SK-N-MC (cell line): ENCODE measurements around the gene CBFB.

Experiments
- DNase-seq: peaks from one replicate; pipeline ENCODE4 v3.0.0-alpha.2; 2011; ENCODE audit warnings: low read depth, low spot score
- H3K27ac ChIP-seq: fragments of 200-600 bp; sonication (generic); 2 replicates; pipeline ENCODE4 v1.5.1; 2016; ENCODE audit warnings: mixed run types
- H3K36me3 ChIP-seq: fragments of 200-600 bp; sonication (generic); 2 replicates; pipeline ENCODE4 v1.6.1; 2017; ENCODE audit warnings: antibody characterized with exemption, low read length, mixed read lengths; ENCODE audit not compliant: insufficient read depth
- H3K4me3 ChIP-seq: fragments of 200-600 bp; sonication (generic); 2 replicates; pipeline ENCODE4 v1.5.1; 2016
- H3K9ac ChIP-seq: fragments of 200-600 bp; sonication (generic); 2 replicates; pipeline ENCODE4 v1.8.0; 2017; ENCODE audit warnings: mixed run types, mixed read lengths; ENCODE audit not compliant: insufficient read length
- H3K9me3 ChIP-seq: fragments of 200-600 bp; sonication (generic); 2 replicates; pipeline ENCODE4 v1.6.1; 2017; ENCODE audit warnings: low read depth, mild to moderate bottlenecking, antibody characterized with exemption, low read length, moderate library complexity, mixed read lengths
- EZH2 ChIP-seq: fragments of 200-600 bp; sonication (generic); IDR thresholded peaks from one replicate; pipeline ENCODE4 v1.6.1; 2017; ENCODE audit warnings: antibody characterized with exemption
- FOXP2 ChIP-seq: optimal IDR thresholded peaks from 2 replicates; pipeline ENCODE3; 2011; ENCODE audit warnings: mild to moderate bottlenecking, moderate library complexity; ENCODE audit not compliant: insufficient read depth; ENCODE audit errors: extremely low read length, control extremely low read depth
- POLR2AphosphoS5 ChIP-seq: IDR thresholded peaks from 2 replicates; pipeline ENCODE4 v1.6.1; 2012; ENCODE audit warnings: mild to moderate bottlenecking, low read depth, low read length, borderline replicate concordance

The CBFB gene

GRCh38 chr16:66996983-66997358 lies 32.0 kb upstream of the CBFB start:
- Histone ChIP-seq H3K27ac (no peak overlapping the region), H3K9me3 (no peaks in the 10 kb centered on the region), H3K4me3 (no peak overlapping the region), H3K9ac (no peak overlapping the region), H3K36me3 (no peaks in the 10 kb centered on the region)
- TF ChIP-seq FOXP2 (no peak), POLR2AphosphoS5 (no peak), EZH2 (no peak)
- no peak for DNase-seq

DNA sequence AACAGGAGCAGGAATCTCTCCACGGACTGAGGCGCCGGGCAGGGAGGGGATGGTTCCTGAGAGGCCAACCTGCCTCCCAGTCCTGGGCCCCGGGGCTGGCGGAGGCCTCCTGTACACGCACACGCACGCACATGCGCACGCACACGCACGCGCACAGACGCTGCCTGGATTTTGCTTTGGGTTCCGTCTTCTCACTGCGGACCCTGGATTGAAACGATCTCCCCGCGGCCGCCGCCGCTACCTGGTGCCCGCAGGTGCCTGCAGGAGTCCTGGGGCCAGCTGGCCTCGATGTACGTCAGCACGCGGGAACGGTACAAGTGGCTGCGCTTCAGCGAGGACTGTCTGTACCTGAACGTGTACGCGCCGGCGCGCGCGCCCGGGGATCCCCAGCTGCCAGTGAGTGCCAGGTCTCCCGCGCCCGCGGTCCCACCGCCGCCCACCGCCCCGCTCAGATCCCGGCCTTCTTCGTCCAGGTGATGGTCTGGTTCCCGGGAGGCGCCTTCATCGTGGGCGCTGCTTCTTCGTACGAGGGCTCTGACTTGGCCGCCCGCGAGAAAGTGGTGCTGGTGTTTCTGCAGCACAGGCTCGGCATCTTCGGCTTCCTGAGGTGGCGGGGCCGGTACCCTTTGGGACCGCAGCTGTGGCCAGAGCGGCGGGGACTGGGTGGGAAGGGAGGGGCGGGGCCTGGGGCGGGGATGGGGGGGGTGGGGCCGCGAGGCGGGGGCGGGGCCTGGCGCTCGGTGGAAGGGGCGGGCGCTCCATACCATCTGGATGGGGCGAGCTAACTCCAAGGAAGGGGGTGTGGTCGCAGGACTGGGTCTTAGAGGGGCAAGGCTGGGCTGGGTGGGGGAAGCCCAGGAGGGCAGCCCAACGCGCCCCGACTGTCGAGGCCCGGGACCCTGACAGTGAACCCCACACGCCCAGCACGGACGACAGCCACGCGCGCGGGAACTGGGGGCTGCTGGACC lies 28.3 kb upstream of the CBFB start:
- Histone ChIP-seq H3K9me3 (no peaks in the 10 kb centered on the region), H3K36me3 (no peaks in the 10 kb centered on the region), H3K9ac (peak overlapping the region; percentile 41), H3K4me3 (peak overlapping the region; percentile 77), H3K27ac (no peak overlapping the region)
- TF ChIP-seq FOXP2 (no peak), EZH2 (no peak), POLR2AphosphoS5 (no peak)
- DNase-seq: no peak

DNA sequence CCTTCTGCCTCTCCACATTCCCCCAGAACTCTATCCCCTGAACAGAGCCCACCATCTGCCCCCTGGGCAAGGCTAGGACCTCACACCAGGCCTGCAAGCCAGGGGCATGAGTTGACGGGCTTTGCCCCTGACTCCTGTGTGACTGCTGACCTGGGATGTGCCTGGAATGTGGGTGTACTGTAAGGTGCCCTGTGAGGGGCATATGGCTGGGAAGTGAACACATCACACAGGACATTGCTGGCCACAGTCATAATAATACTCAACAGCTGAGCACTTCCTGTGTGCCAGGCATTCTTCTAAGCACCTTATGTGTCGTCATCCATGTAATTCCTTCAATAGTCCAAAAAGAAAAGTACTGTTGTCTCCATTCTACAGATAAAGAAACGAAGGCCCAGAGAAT lies 27.2 kb upstream of the CBFB start:
- H3K4me3 ChIP-seq: no peak overlapping the region
- H3K27ac ChIP-seq: no peak overlapping the region
- H3K36me3 ChIP-seq: no peaks in the 10 kb centered on the region
- DNase-seq: no peak
- TF ChIP-seq FOXP2 (no peak), POLR2AphosphoS5 (no peak), EZH2 (no peak)
- H3K9ac ChIP-seq: no peak overlapping the region
- no peaks in the 10 kb centered on the region for H3K9me3 ChIP-seq

- H3K36me3 ChIP-seq: no peaks in the 10 kb centered on the region
- TF ChIP-seq EZH2: no peak
- TF ChIP-seq FOXP2: no peak
- no peak for TF ChIP-seq POLR2AphosphoS5
- no peak for DNase-seq
- H3K9me3 ChIP-seq: no peaks in the 10 kb centered on the region
- H3K4me3 ChIP-seq: no peak overlapping the region
- no peak overlapping the region for H3K27ac ChIP-seq
- H3K9ac ChIP-seq: no peak overlapping the region
These were observed 21.9 kb upstream of the CBFB start for GRCh38 chr16:67006930-67007658.

GRCh38 chr16:67009158-67009557 lies 19.8 kb upstream of the CBFB start:
- no peak overlapping the region for H3K27ac ChIP-seq
- no peak for DNase-seq
- H3K36me3 ChIP-seq: no peaks in the 10 kb centered on the region
- TF ChIP-seq EZH2 (no peak), POLR2AphosphoS5 (no peak), FOXP2 (no peak)
- H3K9ac ChIP-seq: no peak overlapping the region
- H3K9me3 ChIP-seq: no peaks in the 10 kb centered on the region
- no peak overlapping the region for H3K4me3 ChIP-seq

- TF ChIP-seq EZH2 (no peak), POLR2AphosphoS5 (no peak), FOXP2 (no peak)
- Histone ChIP-seq H3K9ac (no peak overlapping the region), H3K36me3 (no peaks in the 10 kb centered on the region), H3K4me3 (no peak overlapping the region), H3K27ac (no peak overlapping the region), H3K9me3 (no peaks in the 10 kb centered on the region)
- DNase-seq: no peak
These were observed 17.7 kb upstream of the CBFB start for GRCh38 chr16:67011274-67011673.

DNA sequence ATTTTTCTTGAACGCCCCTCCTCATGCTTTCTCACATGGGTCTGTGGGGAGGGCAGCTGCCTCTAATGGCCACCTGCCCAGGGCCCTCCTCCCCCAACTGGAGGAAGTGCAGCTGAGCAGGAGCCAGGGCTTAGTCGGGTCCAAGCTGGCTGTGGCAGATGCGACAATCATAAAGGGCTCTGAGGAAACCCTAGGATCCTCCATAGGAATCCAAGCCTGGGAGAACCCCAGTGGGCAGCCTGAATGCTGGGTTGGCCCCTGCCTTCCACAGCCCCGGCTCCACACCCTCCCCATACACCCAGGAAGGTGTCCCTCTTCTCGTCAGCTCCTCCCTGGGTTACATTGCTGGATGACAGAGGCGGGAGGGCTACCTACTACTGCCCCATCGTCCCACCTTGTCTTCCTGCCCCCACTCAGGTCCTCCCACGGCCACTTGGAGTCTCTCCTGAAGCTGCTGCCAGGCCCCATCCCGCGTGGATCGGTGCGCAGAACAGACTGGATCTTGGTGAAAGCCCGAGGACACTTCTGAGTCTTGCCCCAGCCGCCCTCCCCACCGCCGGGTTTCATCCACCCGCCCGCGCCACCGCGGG lies 15.6 kb upstream of the CBFB start:
- Histone ChIP-seq H3K36me3 (no peaks in the 10 kb centered on the region), H3K9ac (no peak overlapping the region), H3K27ac (peak overlapping the region; percentile 42; the same call in 1 of the 2 replicates), H3K4me3 (peak overlapping the region; percentile 66), H3K9me3 (no peaks in the 10 kb centered on the region)
- DNase-seq: no peak
- TF ChIP-seq POLR2AphosphoS5 (no peak), FOXP2 (no peak), EZH2 (no peak)
